NCI-H2196 (cell line): ENCODE data around the gene DQX1.

ENCODE experiments used
- DNase-seq: peaks from one replicate; lab custom pipeline; 2025; ENCODE audit not compliant: unreplicated experiment; lab: John Stamatoyannopoulos, UW

DQX1 gene

GRCh38 chr2:74512744-74513604 is 13.1 kb downstream of the DQX1 start:
- DNase-seq: no peak

- DNase-seq: no peak
These were observed 14.7 kb downstream of the DQX1 start for GRCh38 chr2:74511104-74511989.

GRCh38 chr2:74510272-74510671 is 15.8 kb downstream of the DQX1 start:
- no peak for DNase-seq

GRCh38 chr2:74507926-74508520 is 18.0 kb downstream of the DQX1 start:
- no peak for DNase-seq

- peak; percentile 90 for DNase-seq
These were observed 18.7 kb downstream of the DQX1 start, which contains the start of gene PCGF1 for GRCh38 chr2:74507145-74507925. PCGF1 (minus strand) TSS chr2:74507695; CDS start chr2:74507668, 27 bp downstream.

GRCh38 chr2:74505448-74506246 is 20.4 kb downstream of the DQX1 start:
- no peak for DNase-seq

- DNase-seq: no peak
These were observed 21.4 kb downstream of the DQX1 start for GRCh38 chr2:74504591-74504990.

- no peak for DNase-seq
These were observed 22.2 kb downstream of the DQX1 start for GRCh38 chr2:74503506-74504475.

GRCh38 chr2:74502720-74503505 is 23.1 kb downstream of the DQX1 start:
- no peak for DNase-seq

- DNase-seq: no peak
These were observed 23.8 kb downstream of the DQX1 start for GRCh38 chr2:74502147-74502719.

- no peak for DNase-seq
These were observed 24.5 kb downstream of the DQX1 start for GRCh38 chr2:74501335-74502071.

GRCh38 chr2:74500578-74500946 is 25.5 kb downstream of the DQX1 start:
- DNase-seq: no peak

- no peak for DNase-seq
These were observed 26.0 kb downstream of the DQX1 start for GRCh38 chr2:74499940-74500577.

GRCh38 chr2:74499267-74499939 is 26.6 kb downstream of the DQX1 start, which contains the start of gene LBX2:
LBX2 (minus strand) TSS chr2:74499603; CDS start chr2:74499537, 66 bp downstream.
- no peak for DNase-seq

GRCh38 chr2:74498500-74499266 is 27.3 kb downstream of the DQX1 start:
- no peak for DNase-seq
